H1 (cell line): ENCODE data around the gene GNG4.

Experiments
- NRF1 ChIP-seq: IDR thresholded peaks from 2 replicates; pipeline ENCODE4 v1.6.1; 2011; ENCODE audit warnings: mild to moderate bottlenecking, low read depth, low read length, improper control_type of control experiment
- POLR2AphosphoS5 ChIP-seq: IDR thresholded peaks from 2 replicates; pipeline ENCODE4 v1.6.1; 2011; ENCODE audit warnings: low read depth, low read length

- TF ChIP-seq NRF1 (no peak), POLR2AphosphoS5 (no peak)
Measured at GRCh38 chr1:235503403-235504121, 146.0 kb downstream of the GNG4 start.
